ENCODE results near the gene RASSF8. TPM values are rescaled to one million over a fixed set of nuclear protein-coding genes. Genes with fewer than 3 reads are reported as not detected.

Gene RASSF8
- total and polyA plus RNA-seq, 11 donors: 5.2 to 44.6 (median 28.5) TPM

DNA sequence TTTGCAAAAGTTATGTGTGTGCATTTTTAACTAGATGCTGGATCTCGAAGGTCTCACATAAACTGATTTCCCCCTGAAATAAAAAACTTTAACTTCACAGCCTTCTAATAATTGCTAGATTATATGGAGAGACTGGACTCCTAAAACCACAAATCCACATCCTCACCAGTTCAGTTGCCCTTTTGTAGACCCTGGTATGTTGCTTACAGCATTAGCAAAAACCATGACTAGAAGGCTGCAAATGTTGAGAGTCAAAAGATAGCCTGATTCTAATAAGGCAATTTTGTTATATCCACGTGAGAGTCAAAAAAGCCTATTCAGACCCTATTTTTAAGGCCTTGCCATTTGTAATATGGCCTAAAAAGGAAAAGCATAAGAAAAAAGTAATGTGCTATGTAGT lies 37.4 kb downstream of the RASSF8 start:
- Histone ChIP-seq H3K4me1 (peaks cover 0 to 52% (median 15%) of the 10 kb centered on the region in 12 donors), H3K9me3 (no peaks in the 10 kb centered on the region), H3K36me3 (no peaks in the 10 kb centered on the region), H3K27ac (peak overlapping the region in 1 of 12 donors; percentile 50), H3K4me3 (no peak overlapping the region), H3K27me3 (no peaks in the 10 kb centered on the region)
- no peak for TF ChIP-seq POLR2A (IDR thresholded peaks at IDR 0.05)
- TF ChIP-seq, protein P1, sequence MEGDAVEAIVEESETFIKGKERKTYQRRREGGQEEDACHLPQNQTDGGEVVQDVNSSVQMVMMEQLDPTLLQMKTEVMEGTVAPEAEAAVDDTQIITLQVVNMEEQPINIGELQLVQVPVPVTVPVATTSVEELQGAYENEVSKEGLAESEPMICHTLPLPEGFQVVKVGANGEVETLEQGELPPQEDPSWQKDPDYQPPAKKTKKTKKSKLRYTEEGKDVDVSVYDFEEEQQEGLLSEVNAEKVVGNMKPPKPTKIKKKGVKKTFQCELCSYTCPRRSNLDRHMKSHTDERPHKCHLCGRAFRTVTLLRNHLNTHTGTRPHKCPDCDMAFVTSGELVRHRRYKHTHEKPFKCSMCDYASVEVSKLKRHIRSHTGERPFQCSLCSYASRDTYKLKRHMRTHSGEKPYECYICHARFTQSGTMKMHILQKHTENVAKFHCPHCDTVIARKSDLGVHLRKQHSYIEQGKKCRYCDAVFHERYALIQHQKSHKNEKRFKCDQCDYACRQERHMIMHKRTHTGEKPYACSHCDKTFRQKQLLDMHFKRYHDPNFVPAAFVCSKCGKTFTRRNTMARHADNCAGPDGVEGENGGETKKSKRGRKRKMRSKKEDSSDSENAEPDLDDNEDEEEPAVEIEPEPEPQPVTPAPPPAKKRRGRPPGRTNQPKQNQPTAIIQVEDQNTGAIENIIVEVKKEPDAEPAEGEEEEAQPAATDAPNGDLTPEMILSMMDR (IDR thresholded peaks at IDR 0.05): no peak
- no peak for DNase-seq
- WGBS, 4 donors: 92 to 96% (median 95%) methylated on average over 2 of the region's 2 CpGs
- no peak for ATAC-seq
- intact Hi-C loops (cut with DNase I): loop anchor here in 1 of 10 donors (2.0 kb wide), 1 partner anchor 19 kb away; no protein-coding TSS in a partner anchor

DNA sequence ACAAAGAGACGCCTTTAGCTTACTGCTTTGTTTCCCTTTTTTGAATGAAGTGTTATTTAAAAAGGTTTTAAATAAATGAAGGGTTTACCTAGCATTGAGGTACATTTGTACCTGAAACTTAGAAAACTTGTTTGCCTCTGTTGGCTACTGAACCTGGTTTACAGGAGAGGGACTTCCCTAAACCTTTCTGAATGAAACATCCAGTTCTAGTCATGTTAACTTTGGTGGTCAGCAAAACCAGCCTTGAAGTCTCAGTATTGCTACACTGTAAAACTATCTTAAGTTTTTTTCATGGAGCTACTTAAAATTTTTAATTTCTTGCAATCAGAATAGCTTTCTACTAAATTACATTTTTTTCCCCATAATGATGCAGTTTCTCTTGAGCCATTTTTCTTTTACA lies 38.2 kb downstream of the RASSF8 start:
- intact Hi-C loops (cut with DNase I): loop anchor here in 1 of 10 donors (2.0 kb wide), 1 partner anchor 20 kb away; no protein-coding TSS in a partner anchor
- ATAC-seq (no peak), DNase-seq (no peak)
- H3K36me3 ChIP-seq: no peaks in the 10 kb centered on the region
- no peaks in the 10 kb centered on the region for H3K27me3 ChIP-seq
- TF ChIP-seq POLR2A (IDR thresholded peaks at IDR 0.05): no peak
- TF ChIP-seq, protein P1 (IDR thresholded peaks at IDR 0.05): no peak
- peaks cover 0 to 47% (median 15%) of the 10 kb centered on the region in 12 donors for H3K4me1 ChIP-seq
- H3K9me3 ChIP-seq: no peaks in the 10 kb centered on the region
- no peak overlapping the region for H3K4me3 ChIP-seq
- no peak overlapping the region for H3K27ac ChIP-seq
- 94 to 100% (median 99%) methylated on average over 1 of the region's 1 CpG for WGBS, 4 donors

DNA sequence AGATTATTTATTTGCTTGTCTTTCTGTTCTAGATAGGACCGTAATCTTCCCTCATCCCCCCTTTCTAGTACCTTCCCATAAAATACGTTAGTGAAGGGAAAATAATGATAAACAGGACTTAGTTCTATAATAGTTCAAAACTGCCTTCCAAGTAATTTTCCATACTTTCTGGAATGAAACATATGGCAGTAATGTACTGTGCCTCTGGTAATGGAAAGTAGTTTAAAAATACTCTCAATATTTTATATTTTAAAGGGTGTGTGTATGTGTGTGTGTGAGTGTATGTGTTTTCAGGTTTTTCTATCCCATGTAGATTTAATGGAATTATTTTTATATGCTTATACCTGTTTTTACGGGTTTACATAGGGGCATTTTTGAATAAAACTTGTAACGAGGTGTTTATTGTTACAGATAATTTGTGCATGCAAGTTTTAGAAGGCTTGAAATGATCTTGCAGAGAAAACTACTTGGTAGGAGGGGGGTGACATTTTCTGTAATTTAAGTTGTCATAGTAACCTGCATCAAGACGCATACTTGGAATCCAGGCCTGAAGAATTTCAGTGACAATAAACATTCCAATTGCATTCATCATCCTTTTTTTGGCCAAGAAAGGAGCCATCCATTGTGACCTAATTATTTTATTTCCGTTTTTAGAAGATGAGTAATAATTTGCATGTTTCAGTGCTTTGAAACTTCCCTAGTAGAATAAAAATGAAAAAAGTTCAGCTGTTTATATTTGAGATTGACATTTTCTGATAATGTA lies 38.9 kb downstream of the RASSF8 start:
- Histone ChIP-seq H3K4me1 (peaks cover 0 to 40% (median 14%) of the 10 kb centered on the region in 12 donors), H3K4me3 (no peak overlapping the region), H3K27ac (peak overlapping the region in 1 of 12 donors; percentile 9), H3K36me3 (peaks cover 0 to under 1% (median 0%) of the 10 kb centered on the region in 9 donors), H3K9me3 (peaks cover 0 to 2% (median 0%) of the 10 kb centered on the region in 12 donors), H3K27me3 (no peaks in the 10 kb centered on the region)
- no peak for TF ChIP-seq POLR2A (IDR thresholded peaks at IDR 0.05)
- TF ChIP-seq, protein P1 (IDR thresholded peaks at IDR 0.05): no peak
- 59 to 64% (median 60%) methylated on average over 6 of the region's 6 CpGs for WGBS, 4 donors
- ATAC-seq (peak in 1 of 4 donors; percentile 63), DNase-seq (no peak)
- intact Hi-C loops (cut with DNase I): loop anchor here in 1 of 10 donors (2.0 kb wide), 1 partner anchor 21 kb away; no protein-coding TSS in a partner anchor

GRCh38 chr12:26000898-26001297 lies 42.4 kb downstream of the RASSF8 start:
- peaks cover 0 to 16% (median 5%) of the 10 kb centered on the region in 12 donors for H3K4me1 ChIP-seq
- intact Hi-C loops (cut with DNase I): no loop called here
- no peak for TF ChIP-seq POLR2A (IDR thresholded peaks at IDR 0.05)
- TF ChIP-seq, protein P1 (IDR thresholded peaks at IDR 0.05): no peak
- WGBS, 4 donors: 92 to 96% (median 92%) methylated on average over 4 of the region's 4 CpGs
- H3K9me3 ChIP-seq: peaks cover 0 to 13% (median 2%) of the 10 kb centered on the region in 12 donors
- H3K36me3 ChIP-seq: peaks cover 0 to 10% (median 0%) of the 10 kb centered on the region in 9 donors
- no peak overlapping the region for H3K4me3 ChIP-seq
- H3K27ac ChIP-seq: no peak overlapping the region
- DNase-seq: no peak
- ATAC-seq: no peak
- no peaks in the 10 kb centered on the region for H3K27me3 ChIP-seq

Data from heart left ventricle (tissue), 16 donors.